Measurements from ENCODE around the gene GSN. TPM values are rescaled to one million over a fixed set of nuclear protein-coding genes. Genes with fewer than 3 reads are reported as not detected.

GSN gene
- total RNA-seq, 1 donor from 2014 or later: 291 TPM

DNA sequence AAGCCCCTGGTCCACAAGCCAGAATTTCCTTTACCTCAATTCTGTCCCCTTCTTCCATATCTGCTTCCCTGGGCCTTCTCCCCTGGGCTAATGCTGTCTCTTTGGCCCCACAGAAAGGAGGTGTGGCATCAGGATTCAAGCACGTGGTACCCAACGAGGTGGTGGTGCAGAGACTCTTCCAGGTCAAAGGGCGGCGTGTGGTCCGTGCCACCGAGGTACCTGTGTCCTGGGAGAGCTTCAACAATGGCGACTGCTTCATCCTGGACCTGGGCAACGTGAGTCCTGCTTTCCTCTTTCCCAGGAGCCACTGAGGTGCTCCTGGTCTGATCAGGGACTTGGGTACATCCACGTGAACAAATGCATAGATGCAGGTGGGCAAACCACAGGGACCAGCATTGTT lies 42.6 kb downstream of the GSN start:
- Mint-ChIP-seq H3K4me3 (ENCODE audit: unreplicated experiment) (no peak overlapping the region), H3K9me3 (ENCODE audit: low read depth) (no peaks in the 10 kb centered on the region), H3K36me3 (ENCODE audit: low read depth) (peaks cover 39% of the 10 kb centered on the region), H3K27ac (ENCODE audit: unreplicated experiment) (no peak overlapping the region), H3K27me3 (ENCODE audit: low read depth) (no peaks in the 10 kb centered on the region), H3K4me1 (ENCODE audit: low read depth) (no peaks in the 10 kb centered on the region)
- TF ChIP-seq, protein P1, sequence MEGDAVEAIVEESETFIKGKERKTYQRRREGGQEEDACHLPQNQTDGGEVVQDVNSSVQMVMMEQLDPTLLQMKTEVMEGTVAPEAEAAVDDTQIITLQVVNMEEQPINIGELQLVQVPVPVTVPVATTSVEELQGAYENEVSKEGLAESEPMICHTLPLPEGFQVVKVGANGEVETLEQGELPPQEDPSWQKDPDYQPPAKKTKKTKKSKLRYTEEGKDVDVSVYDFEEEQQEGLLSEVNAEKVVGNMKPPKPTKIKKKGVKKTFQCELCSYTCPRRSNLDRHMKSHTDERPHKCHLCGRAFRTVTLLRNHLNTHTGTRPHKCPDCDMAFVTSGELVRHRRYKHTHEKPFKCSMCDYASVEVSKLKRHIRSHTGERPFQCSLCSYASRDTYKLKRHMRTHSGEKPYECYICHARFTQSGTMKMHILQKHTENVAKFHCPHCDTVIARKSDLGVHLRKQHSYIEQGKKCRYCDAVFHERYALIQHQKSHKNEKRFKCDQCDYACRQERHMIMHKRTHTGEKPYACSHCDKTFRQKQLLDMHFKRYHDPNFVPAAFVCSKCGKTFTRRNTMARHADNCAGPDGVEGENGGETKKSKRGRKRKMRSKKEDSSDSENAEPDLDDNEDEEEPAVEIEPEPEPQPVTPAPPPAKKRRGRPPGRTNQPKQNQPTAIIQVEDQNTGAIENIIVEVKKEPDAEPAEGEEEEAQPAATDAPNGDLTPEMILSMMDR (IDR thresholded peaks at IDR 0.05): no peak
- peak; percentile 48 for DNase-seq (ENCODE audit: low spot score)

DNA sequence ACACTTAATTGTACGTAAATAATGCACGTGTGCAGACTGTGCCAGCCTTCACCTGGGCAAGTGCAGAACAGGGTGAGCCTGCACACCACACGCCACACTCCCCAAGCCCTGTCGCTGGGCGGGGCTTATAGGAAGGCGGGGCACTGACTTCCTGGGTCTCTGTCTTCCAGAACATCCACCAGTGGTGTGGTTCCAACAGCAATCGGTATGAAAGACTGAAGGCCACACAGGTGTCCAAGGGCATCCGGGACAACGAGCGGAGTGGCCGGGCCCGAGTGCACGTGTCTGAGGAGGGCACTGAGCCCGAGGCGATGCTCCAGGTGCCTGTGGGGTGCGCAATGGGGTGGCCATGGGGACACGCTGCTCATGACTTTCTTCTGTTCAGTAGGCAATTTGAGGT lies 44.2 kb downstream of the GSN start:
- no peak for DNase-seq (ENCODE audit: low spot score)
- peaks cover 41% of the 10 kb centered on the region for H3K36me3 Mint-ChIP-seq (ENCODE audit: low read depth)
- no peaks in the 10 kb centered on the region for H3K27me3 Mint-ChIP-seq (ENCODE audit: low read depth)
- H3K27ac Mint-ChIP-seq (ENCODE audit: unreplicated experiment): no peak overlapping the region
- H3K4me3 Mint-ChIP-seq (ENCODE audit: unreplicated experiment): no peak overlapping the region
- H3K9me3 Mint-ChIP-seq (ENCODE audit: low read depth): no peaks in the 10 kb centered on the region
- TF ChIP-seq, protein P1 (IDR thresholded peaks at IDR 0.05): no peak
- peaks cover under 1% of the 10 kb centered on the region for H3K4me1 Mint-ChIP-seq (ENCODE audit: low read depth)

DNA sequence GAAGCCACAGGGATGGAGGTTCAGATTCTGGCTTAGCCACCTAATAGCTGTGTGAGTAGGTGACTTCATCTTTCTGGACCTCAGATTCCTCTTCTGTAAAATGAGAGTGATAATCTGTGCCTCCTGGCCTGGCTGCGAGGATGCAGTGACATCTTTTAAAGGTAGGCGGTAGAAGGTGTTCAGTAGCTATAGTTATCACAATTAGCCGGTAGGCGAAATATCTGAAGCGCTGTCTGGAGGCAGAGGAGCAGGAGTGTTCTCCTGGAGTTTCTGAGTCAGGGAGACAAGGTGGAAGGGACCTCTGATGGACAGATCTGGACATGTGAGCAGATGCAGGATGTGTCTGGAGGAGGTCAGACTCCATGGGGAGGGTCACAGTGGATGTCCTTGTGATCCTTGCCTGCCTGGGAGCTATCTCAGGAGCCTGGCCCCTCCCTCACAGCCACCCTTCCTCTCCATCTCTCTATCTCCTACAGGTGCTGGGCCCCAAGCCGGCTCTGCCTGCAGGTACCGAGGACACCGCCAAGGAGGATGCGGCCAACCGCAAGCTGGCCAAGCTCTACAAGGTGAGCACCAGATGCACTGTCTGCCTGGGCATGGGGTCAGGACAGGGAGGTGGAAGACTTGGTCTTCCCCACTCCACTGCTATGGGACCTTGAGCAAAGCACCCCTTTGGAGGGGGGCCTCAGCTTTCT lies 45.6 kb downstream of the GSN start:
- TF ChIP-seq, protein P1 (IDR thresholded peaks at IDR 0.05): no peak
- Mint-ChIP-seq H3K4me1 (ENCODE audit: low read depth) (peaks cover 11% of the 10 kb centered on the region), H3K27ac (ENCODE audit: unreplicated experiment) (no peak overlapping the region), H3K4me3 (ENCODE audit: unreplicated experiment) (no peak overlapping the region), H3K9me3 (ENCODE audit: low read depth) (no peaks in the 10 kb centered on the region), H3K36me3 (ENCODE audit: low read depth) (peaks cover 37% of the 10 kb centered on the region), H3K27me3 (ENCODE audit: low read depth) (no peaks in the 10 kb centered on the region)
- DNase-seq (ENCODE audit: low spot score): peak; percentile 74

DNA sequence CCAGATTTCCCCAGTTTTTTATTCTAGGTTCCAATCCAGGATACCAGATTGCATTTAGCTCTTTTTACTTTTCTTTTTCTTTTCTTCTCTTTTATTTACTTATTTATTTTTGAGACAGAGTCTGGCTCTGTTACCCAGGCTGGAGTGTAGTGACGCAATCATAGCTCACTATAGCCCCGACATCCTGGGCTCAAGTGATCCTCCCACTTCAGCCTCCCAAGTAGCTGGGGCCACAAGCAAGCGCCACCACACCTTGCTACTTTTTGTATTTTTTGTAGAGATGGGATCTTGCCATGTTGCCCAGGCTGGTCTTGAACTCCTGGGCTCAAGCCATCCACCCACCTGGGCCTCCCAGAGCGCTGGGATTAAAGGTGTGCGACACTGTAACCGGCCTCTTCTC lies 48.4 kb downstream of the GSN start:
- Mint-ChIP-seq H3K9me3 (ENCODE audit: low read depth) (no peaks in the 10 kb centered on the region), H3K4me1 (ENCODE audit: low read depth) (peaks cover 32% of the 10 kb centered on the region), H3K4me3 (ENCODE audit: unreplicated experiment) (no peak overlapping the region), H3K27ac (ENCODE audit: unreplicated experiment) (no peak overlapping the region), H3K27me3 (ENCODE audit: low read depth) (no peaks in the 10 kb centered on the region), H3K36me3 (ENCODE audit: low read depth) (peaks cover 48% of the 10 kb centered on the region)
- no peak for DNase-seq (ENCODE audit: low spot score)
- TF ChIP-seq, protein P1 (IDR thresholded peaks at IDR 0.05): no peak

DNA sequence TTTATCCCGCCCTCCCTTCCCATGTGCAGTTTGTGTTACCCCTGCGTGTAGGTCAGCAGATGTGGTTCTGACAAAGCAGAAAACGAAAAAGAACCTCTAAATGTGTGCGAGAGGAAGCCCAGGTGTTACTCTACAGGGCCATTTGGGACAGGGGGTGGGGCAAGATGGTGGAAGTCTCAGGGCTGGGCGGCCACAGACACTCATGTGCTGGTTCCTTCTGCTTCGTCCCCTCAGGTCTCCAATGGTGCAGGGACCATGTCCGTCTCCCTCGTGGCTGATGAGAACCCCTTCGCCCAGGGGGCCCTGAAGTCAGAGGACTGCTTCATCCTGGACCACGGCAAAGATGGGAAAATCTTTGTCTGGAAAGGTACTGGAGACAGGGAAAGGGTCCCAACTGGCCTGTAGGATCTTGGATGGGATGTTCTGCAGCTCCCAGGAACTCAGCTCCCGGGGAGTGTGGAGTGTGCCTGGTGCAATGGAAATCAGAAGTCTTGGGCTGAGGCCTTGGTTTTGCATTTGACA lies 49.0 kb downstream of the GSN start:
- Mint-ChIP-seq H3K4me3 (ENCODE audit: unreplicated experiment) (no peak overlapping the region), H3K27me3 (ENCODE audit: low read depth) (no peaks in the 10 kb centered on the region), H3K4me1 (ENCODE audit: low read depth) (peaks cover 32% of the 10 kb centered on the region), H3K9me3 (ENCODE audit: low read depth) (no peaks in the 10 kb centered on the region), H3K27ac (ENCODE audit: unreplicated experiment) (no peak overlapping the region), H3K36me3 (ENCODE audit: low read depth) (peaks cover 45% of the 10 kb centered on the region)
- DNase-seq (ENCODE audit: low spot score): no peak
- TF ChIP-seq, protein P1 (IDR thresholded peaks at IDR 0.05): no peak

All from chondrocyte (in vitro differentiated cells).